PC-9 (cell line): Measurements from ENCODE around the gene MSH3. TPM values are rescaled to one million over a fixed set of nuclear protein-coding genes. Genes with fewer than 3 reads are reported as not detected.

Source experiments
- BruUV-seq: library from RNA; stranded (reverse); fragments of 400-500 nt; replicated peaks from 2 replicates; lab custom pipeline; 2021; lab: Mats Ljungman, UMichigan
- CTCF ChIA-PET: fragments of 300-600 bp; sonication (Branson Sonifier 250); formaldehyde crosslinking; loops from one replicate; lab custom pipeline; 2022; ENCODE audit warnings: antibody characterized with exemption; lab: Charles Lee
- POLR2A ChIA-PET: fragments of 300-600 bp; sonication (Branson Sonifier 250); formaldehyde crosslinking; loops from one replicate; lab custom pipeline; 2022; ENCODE audit warnings: antibody characterized with exemption; ENCODE audit not compliant: unreplicated experiment; lab: Charles Lee
- DNase-seq, 2 experiments: peaks; one replicate each; pipeline versions ENCODE4 v3.0.0 to v3.0.0-alpha.2; 2015 to 2022; ENCODE audit warnings: mixed read lengths in 1 of 2
- H2AFZ ChIP-seq: fragments of 200-600 bp; sonication (generic); 2 replicates; pipeline ENCODE4 v1.8.1; 2017; ENCODE audit warnings: antibody characterized with exemption
- H3F3A ChIP-seq: fragments of 200-600 bp; sonication (generic); 2 replicates; pipeline ENCODE4 v1.8.1; 2017; ENCODE audit warnings: antibody characterized with exemption, mild to moderate bottlenecking, low read depth; ENCODE audit not compliant: insufficient read depth
- H3K27ac ChIP-seq: fragments of 200-600 bp; sonication (generic); 2 replicates; pipeline ENCODE4 v1.6.1; 2016; ENCODE audit warnings: mixed run types
- H3K27me3 ChIP-seq: fragments of 200-600 bp; sonication (generic); 2 replicates; pipeline ENCODE4 v1.6.1; 2016; ENCODE audit warnings: low read depth, mixed run types; ENCODE audit not compliant: insufficient read depth
- H3K36me3 ChIP-seq: fragments of 200-600 bp; sonication (generic); 2 replicates; pipeline ENCODE4 v1.6.1; 2016; ENCODE audit warnings: low read depth, mixed run types
- H3K4me1 ChIP-seq: fragments of 200-600 bp; sonication (generic); replicated peaks from 2 replicates; pipeline ENCODE4 v1.6.1; 2016; ENCODE audit warnings: mixed run types; ENCODE audit not compliant: insufficient read depth
- H3K4me2 ChIP-seq: fragments of 200-600 bp; sonication (generic); 2 replicates; pipeline ENCODE4 v1.6.1; 2017; ENCODE audit warnings: mixed run types
- H3K4me3 ChIP-seq: fragments of 200-600 bp; sonication (generic); 2 replicates; pipeline ENCODE4 v1.6.1; 2016; ENCODE audit warnings: mixed run types
- H3K79me2 ChIP-seq: fragments of 200-600 bp; sonication (generic); 2 replicates; pipeline ENCODE4 v1.6.1; 2017; ENCODE audit warnings: low read depth, mixed run types
- H3K9me2 ChIP-seq: fragments of 200-600 bp; sonication (generic); 2 replicates; pipeline ENCODE4 v1.8.1; 2017; ENCODE audit warnings: mild to moderate bottlenecking; ENCODE audit not compliant: insufficient read depth
- H3K9me3 ChIP-seq: fragments of 200-600 bp; sonication (generic); 2 replicates; pipeline ENCODE4 v1.8.1; 2016; ENCODE audit warnings: low read depth; ENCODE audit not compliant: insufficient read depth
- H4K20me1 ChIP-seq: fragments of 200-600 bp; sonication (generic); 2 replicates; pipeline ENCODE4 v1.8.1; 2017; ENCODE audit not compliant: insufficient read depth
- EZH2 ChIP-seq: fragments of 200-600 bp; sonication (generic); IDR thresholded peaks from 2 replicates; pipeline ENCODE4 v1.8.0; 2017; ENCODE audit warnings: antibody characterized with exemption, low read depth
- intact Hi-C: fragments of 100-400 bp; cut with micrococcal nuclease; formaldehyde crosslinking; loops from one replicate; pipeline ENCODE4 v1.10.0; 2022; ENCODE audit not compliant: unreplicated experiment
- total RNA-seq: library from RNA; stranded (reverse); gene quantifications from 2 replicates; pipeline ENCODE4 v1.2.3, GENCODE V29; 2021
- TF ChIP-seq, protein P1 (sequence below): fragments of 200-600 bp; sonication (generic); conservative IDR thresholded peaks from 2 replicates; pipeline ENCODE4 v1.6.1; 2017; ENCODE audit warnings: mixed run types, antibody characterized with exemption, mild to moderate bottlenecking, moderate library complexity

Gene MSH3
- total RNA-seq, 1 experiment from 2014 or later, result 16.9 TPM

DNA sequence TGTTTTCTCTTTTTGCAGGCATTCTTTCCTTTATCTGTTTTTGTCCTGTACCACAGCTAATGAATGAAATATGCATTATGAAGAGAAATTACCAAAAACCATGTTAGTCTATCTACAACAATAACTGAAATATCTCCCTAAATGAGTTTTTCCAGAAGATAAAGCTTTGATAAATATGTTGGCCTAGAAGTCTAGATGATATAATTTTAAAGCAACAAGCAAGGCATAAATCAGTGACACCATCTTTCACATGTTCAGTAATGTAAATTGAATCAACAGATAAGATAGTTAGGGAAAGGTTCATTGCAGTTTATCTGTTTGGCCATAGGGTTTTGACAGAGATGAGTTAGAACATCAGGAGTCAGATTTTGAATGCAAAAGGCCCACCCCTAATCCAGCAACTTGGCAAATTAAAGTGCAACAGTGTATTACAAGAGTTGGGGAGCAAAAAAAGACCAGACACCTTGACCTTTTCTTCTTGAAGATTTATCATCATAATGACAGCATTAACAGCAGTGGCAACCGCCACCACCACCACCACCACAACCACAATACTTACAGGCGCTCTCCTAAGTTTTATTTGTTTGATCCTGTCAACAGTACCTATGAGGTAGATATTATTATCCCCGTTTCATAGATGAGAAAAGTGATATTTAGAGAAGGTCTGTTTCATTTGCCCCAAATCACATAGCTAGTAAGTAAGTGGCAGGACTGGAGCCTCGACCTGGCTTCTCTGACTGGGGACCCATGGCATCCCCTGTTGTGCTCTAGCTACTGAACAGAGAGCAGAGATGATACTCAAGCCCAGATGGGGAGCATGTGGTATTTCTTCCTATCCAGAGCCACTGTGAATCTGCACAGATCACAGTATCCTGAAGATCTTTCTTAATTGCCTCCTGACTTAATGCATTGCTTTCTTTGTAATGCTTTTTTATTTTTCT lies 123.2 kb downstream of the MSH3 start:
- Histone ChIP-seq H3K4me2 (no peak overlapping the region), H3K27me3 (no peaks in the 10 kb centered on the region), H4K20me1 (no peaks in the 10 kb centered on the region), H3K79me2 (no peaks in the 10 kb centered on the region), H2AFZ (no peak overlapping the region), H3K9me2 (no peaks in the 10 kb centered on the region), H3K4me3 (no peak overlapping the region), H3F3A (0 out of 2 replicates have a peak, but pooled peaks cover 6% of the 10 kb centered on the region), H3K4me1 (peaks cover 9% of the 10 kb centered on the region), H3K27ac (no peak overlapping the region), H3K36me3 (peaks cover 14% of the 10 kb centered on the region; the same call in 1 of the 2 replicates), H3K9me3 (no peaks in the 10 kb centered on the region)
- ChIA-PET POLR2A (interaction anchor here (0.6 to 0.7 kb wide), 2 partner anchors 32 to 1296 kb away, joined by 5 to 8 read pairs; no protein-coding TSS in a partner anchor), CTCF (no interaction called here)
- no TSS peak for BruUV-seq
- DNase-seq, result no peak
- TF ChIP-seq EZH2, result no peak
- TF ChIP-seq, protein P1, sequence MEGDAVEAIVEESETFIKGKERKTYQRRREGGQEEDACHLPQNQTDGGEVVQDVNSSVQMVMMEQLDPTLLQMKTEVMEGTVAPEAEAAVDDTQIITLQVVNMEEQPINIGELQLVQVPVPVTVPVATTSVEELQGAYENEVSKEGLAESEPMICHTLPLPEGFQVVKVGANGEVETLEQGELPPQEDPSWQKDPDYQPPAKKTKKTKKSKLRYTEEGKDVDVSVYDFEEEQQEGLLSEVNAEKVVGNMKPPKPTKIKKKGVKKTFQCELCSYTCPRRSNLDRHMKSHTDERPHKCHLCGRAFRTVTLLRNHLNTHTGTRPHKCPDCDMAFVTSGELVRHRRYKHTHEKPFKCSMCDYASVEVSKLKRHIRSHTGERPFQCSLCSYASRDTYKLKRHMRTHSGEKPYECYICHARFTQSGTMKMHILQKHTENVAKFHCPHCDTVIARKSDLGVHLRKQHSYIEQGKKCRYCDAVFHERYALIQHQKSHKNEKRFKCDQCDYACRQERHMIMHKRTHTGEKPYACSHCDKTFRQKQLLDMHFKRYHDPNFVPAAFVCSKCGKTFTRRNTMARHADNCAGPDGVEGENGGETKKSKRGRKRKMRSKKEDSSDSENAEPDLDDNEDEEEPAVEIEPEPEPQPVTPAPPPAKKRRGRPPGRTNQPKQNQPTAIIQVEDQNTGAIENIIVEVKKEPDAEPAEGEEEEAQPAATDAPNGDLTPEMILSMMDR, result no peak
- intact Hi-C loops, result no loop called here

DNA sequence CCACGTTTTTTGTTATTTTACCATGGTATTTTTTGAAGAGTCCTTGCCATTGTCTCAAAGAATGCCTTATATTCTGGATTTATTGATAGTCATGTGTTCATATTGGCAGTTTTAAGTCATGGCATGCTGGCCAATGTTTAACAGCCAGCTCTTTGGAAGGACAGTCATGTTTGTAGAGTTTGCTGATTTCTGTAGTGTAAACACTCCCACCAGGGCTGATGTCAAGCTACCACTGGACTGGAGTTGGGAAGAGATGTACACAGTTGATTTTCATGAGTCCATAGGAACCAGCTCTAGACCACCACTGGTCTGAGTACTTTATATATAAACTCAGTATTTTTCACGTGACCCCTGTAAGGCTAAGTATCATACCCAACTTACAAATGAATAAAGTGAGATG lies 125.6 kb downstream of the MSH3 start:
- Histone ChIP-seq H3F3A (0 out of 2 replicates have a peak, but pooled peaks cover 6% of the 10 kb centered on the region), H2AFZ (no peak overlapping the region), H3K4me2 (no peak overlapping the region), H3K9me2 (no peaks in the 10 kb centered on the region), H3K27me3 (no peaks in the 10 kb centered on the region), H3K79me2 (no peaks in the 10 kb centered on the region), H3K4me1 (peaks cover 9% of the 10 kb centered on the region), H3K27ac (no peak overlapping the region), H3K4me3 (no peak overlapping the region), H3K36me3 (0 out of 2 replicates have a peak, but pooled peaks cover 11% of the 10 kb centered on the region), H4K20me1 (no peaks in the 10 kb centered on the region), H3K9me3 (no peaks in the 10 kb centered on the region; the same call in 1 of the 2 replicates)
- no peak for DNase-seq
- TF ChIP-seq, protein P1, result no peak
- no peak for TF ChIP-seq EZH2
- POLR2A ChIA-PET, result no interaction called here
- intact Hi-C loops, result no loop called here
- no TSS peak for BruUV-seq
- CTCF ChIA-PET, result no interaction called here

DNA sequence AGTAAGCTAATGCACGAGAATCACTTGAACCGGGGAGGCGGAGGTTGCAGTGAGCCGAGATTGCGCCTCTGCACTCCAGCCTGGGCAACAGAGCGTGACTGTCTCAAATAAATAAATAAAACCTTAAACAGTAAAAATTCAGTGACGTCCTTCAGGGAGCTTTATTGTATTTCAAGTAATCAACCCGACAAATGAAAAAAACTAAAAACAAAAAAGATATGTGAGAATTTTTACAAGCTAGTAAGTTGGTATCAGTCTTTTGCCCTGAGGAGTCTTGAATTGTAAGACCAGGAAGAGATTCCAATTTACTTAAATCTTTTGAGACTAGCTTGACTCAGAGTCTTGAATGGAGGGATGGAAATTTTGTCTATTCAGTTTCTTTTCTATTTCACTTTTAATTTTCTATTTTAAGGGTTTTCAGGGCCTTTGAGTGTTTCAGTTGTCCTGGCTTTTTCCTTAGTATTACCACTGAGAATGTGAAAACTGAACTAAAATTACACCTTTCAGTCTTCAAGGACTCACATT lies 126.4 kb downstream of the MSH3 start:
- no peak overlapping the region for H3K4me2 ChIP-seq
- H3K4me1 ChIP-seq, result peaks cover 9% of the 10 kb centered on the region
- TF ChIP-seq, protein P1, result no peak
- TF ChIP-seq EZH2, result no peak
- POLR2A ChIA-PET, result interaction anchor here (0.5 to 0.6 kb wide), 2 partner anchors 125 to 1232 kb away, joined by 6 to 9 read pairs; no protein-coding TSS in a partner anchor
- no peaks in the 10 kb centered on the region for H3K27me3 ChIP-seq
- H3K36me3 ChIP-seq, result 0 out of 2 replicates have a peak, but pooled peaks cover 11% of the 10 kb centered on the region
- intact Hi-C loops, result no loop called here
- 0 out of 2 replicates have a peak overlapping the region, but pooled peaks have one; percentile 16 for H3K27ac ChIP-seq
- no peak overlapping the region for H3K4me3 ChIP-seq
- 0 out of 2 replicates have a peak, but pooled peaks cover 6% of the 10 kb centered on the region for H3F3A ChIP-seq
- CTCF ChIA-PET, result no interaction called here
- no peaks in the 10 kb centered on the region for H3K79me2 ChIP-seq
- no peak overlapping the region for H2AFZ ChIP-seq
- no peak for DNase-seq
- no TSS peak for BruUV-seq
- no peaks in the 10 kb centered on the region for H4K20me1 ChIP-seq
- H3K9me3 ChIP-seq, result no peaks in the 10 kb centered on the region; the same call in 1 of the 2 replicates
- no peaks in the 10 kb centered on the region for H3K9me2 ChIP-seq
